Activated CD8-positive, alpha-beta memory T cell treated with anti-CD3 and anti-CD28 coated beads, Interleukin-2, amount 50 U/mL, for 24 hours (primary cell): ENCODE measurements around the gene SMIM13.

Source experiments
- DNase-seq: peaks from one replicate; pipeline ENCODE4 v3.0.0-alpha.2; 2020; ENCODE audit errors: extremely low read depth

Gene SMIM13

GRCh38 chr6:11093626-11094410 is at the start of gene SMIM13:
Gene SMIM13, plus strand, starts transcription at chr6:11093834. Its CDS starts 480 bp downstream, at chr6:11094314.
- peak; percentile 89 for DNase-seq

GRCh38 chr6:11043961-11044711 is 49.5 kb upstream of the SMIM13 start, which contains the start of gene ELOVL2:
Gene ELOVL2, minus strand, starts transcription at chr6:11044305. Its CDS starts 75 bp downstream, at chr6:11044230.
- no peak for DNase-seq

DNA sequence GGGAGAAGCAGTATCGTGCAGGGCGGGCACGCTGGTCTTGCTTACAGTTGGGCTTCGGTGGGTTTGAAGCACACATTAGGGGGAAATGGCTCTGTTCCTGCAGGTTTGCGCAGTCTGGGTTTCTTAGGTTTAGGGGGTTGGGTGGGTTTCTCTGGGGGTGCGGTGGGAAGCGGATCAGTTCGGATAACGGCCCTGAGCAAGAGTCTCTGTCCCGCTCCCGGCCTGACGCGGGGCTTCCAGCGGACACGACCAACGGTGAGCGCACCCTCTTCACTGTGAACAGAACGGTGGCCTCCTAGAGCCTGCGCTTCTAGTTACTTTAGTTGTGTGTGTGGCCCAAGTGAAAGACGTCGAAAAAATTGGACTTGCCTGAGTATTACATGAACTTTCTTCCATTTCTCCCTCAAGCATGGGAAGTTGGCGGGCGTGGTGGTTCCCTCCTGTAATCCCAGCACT is 48.9 kb upstream of the SMIM13 start:
- DNase-seq: no peak

DNA sequence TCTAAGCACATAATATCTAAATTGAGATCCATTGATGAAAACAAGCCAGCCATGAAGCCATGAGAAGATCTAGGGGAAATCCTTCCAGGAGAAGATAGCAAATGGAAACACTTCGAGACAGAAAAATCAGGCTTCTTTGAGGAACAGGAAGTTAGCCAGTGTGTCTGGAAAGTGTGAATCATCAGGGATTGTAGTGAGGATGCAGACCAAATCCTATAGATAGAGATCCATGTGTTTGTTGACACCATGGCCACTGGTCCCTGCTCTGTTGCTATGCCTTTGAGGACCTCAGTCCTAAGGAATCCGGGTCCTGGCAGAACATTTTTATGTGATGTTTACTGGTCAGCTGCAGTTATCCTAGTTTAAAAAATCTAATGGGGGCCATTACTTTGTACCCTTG is 42.9 kb upstream of the SMIM13 start:
- DNase-seq: no peak

- no peak for DNase-seq
Measured at GRCh38 chr6:11053307-11053706, 40.3 kb upstream of the SMIM13 start.

GRCh38 chr6:11054722-11055121 is 38.9 kb upstream of the SMIM13 start:
- DNase-seq: no peak

GRCh38 chr6:11055127-11055627 is 38.5 kb upstream of the SMIM13 start:
- DNase-seq: no peak

DNA sequence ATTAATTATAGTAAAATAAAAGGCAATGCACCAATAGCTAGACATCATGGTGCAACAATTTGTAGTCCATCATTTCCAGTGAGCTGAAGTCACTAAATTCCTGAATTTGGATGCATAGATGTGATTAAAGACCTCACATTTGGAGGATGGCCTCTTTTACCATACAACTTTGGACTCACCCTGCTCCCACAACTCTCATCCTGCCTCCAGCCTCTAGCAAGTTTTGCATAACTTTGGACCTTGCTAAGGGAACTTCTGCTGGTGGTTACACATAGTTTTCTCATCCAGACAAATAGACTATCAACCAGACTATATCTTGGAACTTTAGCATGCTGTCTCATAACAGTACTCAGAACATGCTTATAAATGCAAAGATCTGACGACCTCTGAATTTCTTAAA is 36.8 kb upstream of the SMIM13 start:
- no peak for DNase-seq

DNA sequence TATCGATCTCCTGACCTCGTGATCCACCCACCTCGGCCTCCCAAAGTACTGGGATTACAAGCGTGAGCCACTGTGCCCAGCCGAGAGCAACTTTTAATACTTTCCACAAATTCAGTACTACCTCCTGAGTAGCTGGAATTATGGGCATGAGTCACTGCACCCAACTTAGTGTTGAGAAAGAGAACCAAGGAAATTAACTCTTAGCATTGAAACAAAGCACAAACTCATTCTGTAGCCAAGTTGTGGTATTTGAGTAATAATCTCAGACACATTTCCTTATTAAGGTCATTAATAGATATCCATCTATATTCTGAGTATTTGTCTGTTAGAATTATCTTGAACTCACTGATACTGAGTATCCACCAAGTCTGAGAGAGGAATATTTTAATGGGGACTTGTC is 35.2 kb upstream of the SMIM13 start:
- no peak for DNase-seq

GRCh38 chr6:11062083-11062482 is 31.6 kb upstream of the SMIM13 start:
- DNase-seq: no peak

DNA sequence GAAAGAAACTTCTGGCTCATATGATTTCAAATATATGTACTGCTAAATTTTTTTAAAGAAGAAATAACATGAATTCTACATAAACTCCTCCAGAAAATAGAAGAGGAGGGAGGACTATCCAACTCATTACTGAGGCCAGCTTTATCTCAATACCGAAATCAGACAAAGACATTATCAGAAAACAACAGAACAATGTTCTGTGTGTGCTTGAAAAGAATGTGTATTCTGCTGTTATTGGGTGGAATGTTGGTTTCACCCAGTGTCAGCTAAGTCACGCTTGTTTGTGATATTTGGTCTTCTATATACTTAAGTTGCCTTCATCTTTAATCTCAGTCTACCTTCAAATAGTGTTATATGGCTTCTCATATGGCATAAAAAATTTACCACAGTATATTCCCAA is 30.9 kb upstream of the SMIM13 start:
- DNase-seq: no peak

- DNase-seq: no peak
Measured at GRCh38 chr6:11064836-11065235, 28.8 kb upstream of the SMIM13 start.

- DNase-seq: no peak
Measured at GRCh38 chr6:11065436-11066202, 28.0 kb upstream of the SMIM13 start.

GRCh38 chr6:11066505-11067347 is 26.9 kb upstream of the SMIM13 start:
- no peak for DNase-seq

GRCh38 chr6:11067348-11067747 is 26.3 kb upstream of the SMIM13 start:
- DNase-seq: no peak

GRCh38 chr6:11069760-11070159 is 23.9 kb upstream of the SMIM13 start:
- no peak for DNase-seq

- DNase-seq: no peak
Measured at GRCh38 chr6:11072101-11072500, 21.5 kb upstream of the SMIM13 start.

DNA sequence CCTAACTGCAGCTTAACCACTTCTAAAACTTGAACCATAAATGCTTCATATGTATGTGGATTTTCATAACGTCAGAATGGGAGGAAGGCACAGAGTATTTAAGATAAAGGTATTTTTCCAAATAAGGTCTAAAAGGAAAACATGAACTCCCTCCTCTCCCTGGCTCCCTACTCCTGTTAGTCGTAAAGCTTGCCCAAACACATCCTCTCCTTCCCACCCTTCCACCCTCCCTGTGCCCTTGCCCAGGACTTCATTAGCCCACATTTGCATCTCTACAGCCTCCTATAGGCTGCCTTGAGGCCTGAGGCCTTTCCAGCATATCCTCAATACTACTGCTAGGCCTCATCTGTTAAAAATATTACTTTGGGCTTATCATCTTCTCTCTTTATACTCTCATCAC is 17.1 kb upstream of the SMIM13 start:
- DNase-seq: no peak

GRCh38 chr6:11078266-11078665 is 15.4 kb upstream of the SMIM13 start:
- DNase-seq: no peak

DNA sequence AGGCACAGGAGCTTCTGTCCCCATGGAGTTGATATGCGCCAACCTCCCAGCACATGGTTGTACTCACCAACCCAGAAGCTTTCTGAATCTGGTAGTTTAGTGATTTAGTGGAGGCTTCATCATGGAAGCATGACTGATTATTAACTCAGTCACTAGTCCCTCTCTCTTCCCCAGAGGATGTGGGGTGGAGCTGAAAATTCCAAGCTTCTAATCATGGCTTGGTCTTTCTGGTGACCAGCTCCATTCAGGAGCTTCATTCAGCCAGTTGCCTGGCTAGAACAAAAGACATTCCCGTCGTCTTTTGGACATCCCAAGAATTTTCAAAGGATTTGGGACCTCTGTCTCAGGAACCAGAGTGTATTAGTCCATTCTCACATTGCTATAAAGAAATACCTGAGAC is 13.3 kb upstream of the SMIM13 start:
- no peak for DNase-seq

DNA sequence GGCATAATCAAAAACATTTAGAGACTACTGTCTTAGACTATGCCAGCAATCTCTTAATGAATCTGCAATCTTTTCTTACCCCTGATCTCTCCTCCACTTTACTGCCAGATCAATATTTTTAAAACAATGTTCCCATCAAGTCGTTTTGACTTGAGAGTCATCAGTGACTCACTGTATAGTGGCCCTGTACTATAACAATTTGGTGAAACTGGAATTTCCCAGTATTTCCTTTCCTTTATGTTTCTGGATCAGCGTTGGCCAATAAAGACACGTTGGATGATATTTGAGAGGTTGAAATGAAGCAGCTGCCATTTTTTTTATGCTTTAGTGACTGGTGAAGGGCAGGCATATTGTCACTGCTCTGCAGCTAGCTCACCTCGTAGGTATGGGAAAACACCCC is 10.1 kb upstream of the SMIM13 start:
- DNase-seq: no peak
